ENCODE data around the gene SCGB1C1.

DNA sequence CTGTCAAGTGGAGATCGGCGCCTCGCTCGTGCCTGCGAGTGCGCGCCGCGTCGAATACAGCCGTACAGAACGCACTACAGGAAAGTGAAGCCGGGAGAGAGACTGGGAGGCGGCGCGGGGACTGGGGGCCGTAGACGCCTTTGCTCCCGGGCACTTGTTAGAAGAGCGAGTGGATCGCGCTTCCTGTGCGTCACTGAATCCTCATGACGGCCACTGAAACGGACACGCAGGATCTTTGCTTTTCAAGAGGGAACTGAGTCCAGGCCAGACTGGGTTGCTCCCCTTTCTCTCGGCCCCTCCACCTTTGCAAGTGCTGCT lies 14.9 kb downstream of the SCGB1C1 start:
- TF ChIP-seq, protein P1, sequence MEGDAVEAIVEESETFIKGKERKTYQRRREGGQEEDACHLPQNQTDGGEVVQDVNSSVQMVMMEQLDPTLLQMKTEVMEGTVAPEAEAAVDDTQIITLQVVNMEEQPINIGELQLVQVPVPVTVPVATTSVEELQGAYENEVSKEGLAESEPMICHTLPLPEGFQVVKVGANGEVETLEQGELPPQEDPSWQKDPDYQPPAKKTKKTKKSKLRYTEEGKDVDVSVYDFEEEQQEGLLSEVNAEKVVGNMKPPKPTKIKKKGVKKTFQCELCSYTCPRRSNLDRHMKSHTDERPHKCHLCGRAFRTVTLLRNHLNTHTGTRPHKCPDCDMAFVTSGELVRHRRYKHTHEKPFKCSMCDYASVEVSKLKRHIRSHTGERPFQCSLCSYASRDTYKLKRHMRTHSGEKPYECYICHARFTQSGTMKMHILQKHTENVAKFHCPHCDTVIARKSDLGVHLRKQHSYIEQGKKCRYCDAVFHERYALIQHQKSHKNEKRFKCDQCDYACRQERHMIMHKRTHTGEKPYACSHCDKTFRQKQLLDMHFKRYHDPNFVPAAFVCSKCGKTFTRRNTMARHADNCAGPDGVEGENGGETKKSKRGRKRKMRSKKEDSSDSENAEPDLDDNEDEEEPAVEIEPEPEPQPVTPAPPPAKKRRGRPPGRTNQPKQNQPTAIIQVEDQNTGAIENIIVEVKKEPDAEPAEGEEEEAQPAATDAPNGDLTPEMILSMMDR (IDR thresholded peaks at IDR 0.05; ENCODE audit: low read length) = no peak
- TF ChIP-seq EZH2 (IDR thresholded peaks at IDR 0.05; ENCODE audit: borderline replicate concordance, low read length) = no peak

Measured in OCI-LY1 (cell line).